Limb (tissue), 2 donors: ENCODE data around the gene SPATA31C1.
"Not testable (repeated sequence)": the region's sequence is repeated elsewhere in the genome, so short reads cannot be mapped to it uniquely, and the experiment has no call there.

Experiments used
- DNase-seq, 2 donors: peaks; one replicate each; pipeline ENCODE4 v3.0.0-alpha.2; 2016; ENCODE audit errors: extremely low spot score in 2 of 2

SPATA31C1 gene

GRCh38 chr9:87886933-87887505, 30.7 kb upstream of the SPATA31C1 start:
- DNase-seq = no peak

- no peak for DNase-seq
Observed at GRCh38 chr9:87887661-87888480, 29.9 kb upstream of the SPATA31C1 start.

- no peak for DNase-seq
Observed at GRCh38 chr9:87888501-87888900, 29.3 kb upstream of the SPATA31C1 start.

- DNase-seq = no peak
Observed at GRCh38 chr9:87889065-87889881, 28.5 kb upstream of the SPATA31C1 start.

- no peak for DNase-seq
Observed at GRCh38 chr9:87889882-87890252, 27.9 kb upstream of the SPATA31C1 start.

GRCh38 chr9:87890837-87891236, 26.9 kb upstream of the SPATA31C1 start:
- DNase-seq = no peak

GRCh38 chr9:87891754-87892153, 26.0 kb upstream of the SPATA31C1 start:
- no peak for DNase-seq

- no peak for DNase-seq
Observed at GRCh38 chr9:87892956-87893355, 24.8 kb upstream of the SPATA31C1 start.

GRCh38 chr9:87894998-87895625, 22.6 kb upstream of the SPATA31C1 start:
- DNase-seq = no peak

- DNase-seq = no peak
Observed at GRCh38 chr9:87896891-87897290, 20.9 kb upstream of the SPATA31C1 start.

GRCh38 chr9:87898151-87898550, 19.6 kb upstream of the SPATA31C1 start:
- no peak for DNase-seq

- not testable (repeated sequence) for DNase-seq
Observed at GRCh38 chr9:87902371-87902770, 15.4 kb upstream of the SPATA31C1 start.

- DNase-seq = no peak
Observed at GRCh38 chr9:87909310-87910041, 8.3 kb upstream of the SPATA31C1 start.

- no peak for DNase-seq
Observed at GRCh38 chr9:87910821-87911220, 6.9 kb upstream of the SPATA31C1 start.

- not testable (repeated sequence) for DNase-seq
Observed at GRCh38 chr9:87919013-87919412, 1.3 kb downstream of the SPATA31C1 start.

- DNase-seq = not testable (repeated sequence)
Observed at GRCh38 chr9:87921561-87921960, 3.8 kb downstream of the SPATA31C1 start.

GRCh38 chr9:87923012-87923411, 5.2 kb downstream of the SPATA31C1 start:
- not testable (repeated sequence) for DNase-seq

- DNase-seq = not testable (repeated sequence)
Observed at GRCh38 chr9:87924851-87925250, 7.1 kb downstream of the SPATA31C1 start.

GRCh38 chr9:87929152-87929551, 11.4 kb downstream of the SPATA31C1 start:
- not testable (repeated sequence) for DNase-seq

- DNase-seq = not testable (repeated sequence)
Observed at GRCh38 chr9:87934444-87934843, 16.7 kb downstream of the SPATA31C1 start.

- not testable (repeated sequence) for DNase-seq
Observed at GRCh38 chr9:87937352-87937751, 19.6 kb downstream of the SPATA31C1 start.
